Stimulated activated effector memory CD8-positive, alpha-beta T cell treated with anti-CD3 and anti-CD28 coated beads, Interleukin-12 subunit alpha, Interleukin-12 subunit beta, amount 100 ng/mL, for 72 hours (primary cell): ENCODE data around the gene PCBP4.
A peak's percentile ranks its signal among the peaks of the same experiment; 100 is the strongest.

Source experiments
- ATAC-seq: fragments of 150-1000 bp; cut with Tn5 transposase; 2 replicates; pipeline ENCODE4 v1.10.0; 2021
- DNase-seq, 2 donors: peaks; one replicate each; pipeline ENCODE4 v3.0.0; 2021 to 2022; ENCODE audit warnings: low spot score in 2 of 2
- H3K27ac Mint-ChIP-seq: one replicate; pipeline ENCODE4 v1.8.0; 2022; ENCODE audit warnings: mild to moderate bottlenecking, mixed read lengths
- H3K36me3 Mint-ChIP-seq: one replicate; pipeline ENCODE4 v1.8.0; 2022; ENCODE audit warnings: mild to moderate bottlenecking, mixed read lengths
- H3K4me1 Mint-ChIP-seq: one replicate; pipeline ENCODE4 v1.8.0; 2022; ENCODE audit warnings: mixed read lengths
- H3K4me3 Mint-ChIP-seq: one replicate; pipeline ENCODE4 v1.8.0; 2022; ENCODE audit warnings: mild to moderate bottlenecking, mixed read lengths
- H3K9me3 Mint-ChIP-seq: one replicate; pipeline ENCODE4 v1.8.0; 2022; ENCODE audit warnings: mixed read lengths

Gene PCBP4

GRCh38 chr3:51967384-51968169 is at the start of gene PCBP4:
PCBP4 (minus strand) TSS chr3:51967454; CDS start chr3:51961240, 6,214 bp downstream.
- peaks cover 41% of the 10 kb centered on the region for H3K4me1 Mint-ChIP-seq
- peak in 1 of 2 donors; percentile 70 for DNase-seq
- peak; percentile 66 for ATAC-seq
- H3K27ac Mint-ChIP-seq = peak within 1 kb of the TSS; percentile 80
- peak within 1 kb of the TSS; percentile 77 for H3K4me3 Mint-ChIP-seq
- peaks cover 6% of the 10 kb centered on the region for H3K36me3 Mint-ChIP-seq
- no peaks in the 10 kb centered on the region for H3K9me3 Mint-ChIP-seq

DNA sequence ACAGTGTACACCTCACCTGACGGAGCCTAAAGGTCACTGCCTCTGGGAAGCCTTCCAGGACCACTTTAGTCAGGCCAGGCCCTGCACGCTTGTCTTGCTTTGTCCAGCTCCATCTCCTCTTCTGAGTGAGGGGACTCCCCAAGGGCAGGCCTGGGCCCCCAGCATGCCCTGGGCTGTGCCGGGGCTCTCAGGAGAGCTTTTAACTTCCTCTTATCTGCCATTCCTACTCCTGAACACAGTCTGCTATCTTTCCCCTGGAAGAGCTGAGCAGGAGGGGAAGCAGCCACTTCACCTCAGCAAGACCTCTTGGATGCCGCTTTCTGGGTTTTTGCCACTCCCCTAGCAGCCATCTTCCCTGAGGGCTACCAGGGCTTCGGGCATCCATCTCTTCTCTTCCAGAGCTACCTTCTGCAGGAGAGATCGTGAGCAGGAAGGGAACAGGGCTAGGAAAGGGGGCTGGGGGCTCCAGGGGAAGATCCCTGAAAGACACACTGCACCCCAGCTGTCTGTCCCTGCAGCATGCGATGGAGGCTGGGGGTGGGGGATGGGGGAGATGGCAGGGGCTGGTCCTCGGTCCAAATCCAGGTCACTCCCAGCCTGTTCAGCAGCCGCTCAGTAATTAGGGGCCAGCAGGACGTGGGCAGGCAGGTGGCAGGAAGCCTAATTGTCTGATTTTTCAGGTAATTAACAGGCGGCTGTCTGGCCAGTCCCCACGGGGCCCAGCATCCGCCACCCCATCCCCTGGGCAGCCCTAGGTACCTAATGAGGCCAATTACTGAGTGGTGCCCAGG is 48.4 kb upstream of the PCBP4 start:
- DNase-seq = no peak
- H3K9me3 Mint-ChIP-seq = no peaks in the 10 kb centered on the region
- no peak for ATAC-seq
- no peak overlapping the region for H3K4me3 Mint-ChIP-seq
- H3K36me3 Mint-ChIP-seq = no peaks in the 10 kb centered on the region
- no peak overlapping the region for H3K27ac Mint-ChIP-seq
- H3K4me1 Mint-ChIP-seq = no peaks in the 10 kb centered on the region

- ATAC-seq (no peak), DNase-seq (no peak)
- H3K27ac Mint-ChIP-seq = no peak overlapping the region
- H3K36me3 Mint-ChIP-seq = no peaks in the 10 kb centered on the region
- no peaks in the 10 kb centered on the region for H3K4me1 Mint-ChIP-seq
- no peak overlapping the region for H3K4me3 Mint-ChIP-seq
- no peaks in the 10 kb centered on the region for H3K9me3 Mint-ChIP-seq
These were observed 47.4 kb upstream of the PCBP4 start for GRCh38 chr3:52014613-52015012.

GRCh38 chr3:52013802-52014598 is 46.7 kb upstream of the PCBP4 start:
- H3K27ac Mint-ChIP-seq = peak overlapping the region; percentile 17
- H3K36me3 Mint-ChIP-seq = no peaks in the 10 kb centered on the region
- no peak overlapping the region for H3K4me3 Mint-ChIP-seq
- DNase-seq (no peak), ATAC-seq (peak; percentile 25)
- no peaks in the 10 kb centered on the region for H3K9me3 Mint-ChIP-seq
- H3K4me1 Mint-ChIP-seq = no peaks in the 10 kb centered on the region

GRCh38 chr3:52012699-52013098 is 45.4 kb upstream of the PCBP4 start:
- Mint-ChIP-seq H3K27ac (no peak overlapping the region), H3K36me3 (no peaks in the 10 kb centered on the region), H3K4me1 (no peaks in the 10 kb centered on the region), H3K4me3 (no peak overlapping the region), H3K9me3 (no peaks in the 10 kb centered on the region)
- DNase-seq (no peak), ATAC-seq (no peak)

GRCh38 chr3:52010431-52010830 is 43.2 kb upstream of the PCBP4 start:
- Mint-ChIP-seq H3K9me3 (no peaks in the 10 kb centered on the region), H3K4me1 (no peaks in the 10 kb centered on the region), H3K27ac (no peak overlapping the region), H3K36me3 (no peaks in the 10 kb centered on the region), H3K4me3 (no peak overlapping the region)
- ATAC-seq (no peak), DNase-seq (no peak)

- H3K4me3 Mint-ChIP-seq = no peak overlapping the region
- no peaks in the 10 kb centered on the region for H3K4me1 Mint-ChIP-seq
- H3K9me3 Mint-ChIP-seq = no peaks in the 10 kb centered on the region
These were observed 40.0 kb upstream of the PCBP4 start for GRCh38 chr3:52007291-52007690.

GRCh38 chr3:52006820-52007133 is 39.5 kb upstream of the PCBP4 start:
- no peak overlapping the region for H3K27ac Mint-ChIP-seq
- H3K9me3 Mint-ChIP-seq = no peaks in the 10 kb centered on the region
- ATAC-seq = no peak

More at GRCh38 chr3:52007291-52007690, 40.0 kb upstream of the PCBP4 start:
- Mint-ChIP-seq H3K36me3 (no peaks in the 10 kb centered on the region), H3K27ac (no peak overlapping the region)
- no peak for DNase-seq
- ATAC-seq = no peak

GRCh38 chr3:52006017-52006819 is 39.0 kb upstream of the PCBP4 start:
- Mint-ChIP-seq H3K9me3 (no peaks in the 10 kb centered on the region), H3K27ac (no peak overlapping the region), H3K4me1 (peaks cover 10% of the 10 kb centered on the region), H3K4me3 (no peak overlapping the region), H3K36me3 (no peaks in the 10 kb centered on the region)
- DNase-seq = no peak
- no peak for ATAC-seq

More at GRCh38 chr3:52006820-52007133, 39.5 kb upstream of the PCBP4 start:
- no peak overlapping the region for H3K4me3 Mint-ChIP-seq
- DNase-seq = no peak
- peaks cover 4% of the 10 kb centered on the region for H3K4me1 Mint-ChIP-seq
- no peaks in the 10 kb centered on the region for H3K36me3 Mint-ChIP-seq

DNA sequence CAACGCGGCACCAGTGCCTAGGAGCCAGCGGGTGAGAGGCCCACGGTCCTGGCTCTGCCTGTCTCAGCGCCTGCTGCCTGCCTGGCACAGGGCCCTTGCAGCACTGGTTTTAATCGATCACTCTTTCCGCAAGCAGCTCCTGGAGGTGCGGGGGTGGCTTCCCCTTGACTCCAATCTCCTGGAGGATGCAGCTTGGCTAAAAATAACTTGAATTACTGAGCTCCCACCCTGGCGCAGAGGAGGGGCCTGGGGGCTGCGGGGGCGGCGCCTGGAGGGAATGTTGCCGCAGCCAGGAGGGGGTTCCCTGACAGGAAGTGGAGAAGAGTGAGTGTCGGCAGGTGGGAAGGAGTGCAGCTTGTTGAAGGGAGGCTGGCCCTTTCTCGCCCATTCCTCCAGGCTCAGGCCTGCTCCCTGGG is 38.3 kb upstream of the PCBP4 start:
- Mint-ChIP-seq H3K4me3 (no peak overlapping the region), H3K4me1 (peaks cover 11% of the 10 kb centered on the region), H3K27ac (no peak overlapping the region), H3K9me3 (no peaks in the 10 kb centered on the region), H3K36me3 (no peaks in the 10 kb centered on the region)
- ATAC-seq = no peak
- DNase-seq = no peak

GRCh38 chr3:52004906-52005395 is 37.7 kb upstream of the PCBP4 start:
- Mint-ChIP-seq H3K27ac (no peak overlapping the region), H3K4me1 (peaks cover 11% of the 10 kb centered on the region), H3K4me3 (no peak overlapping the region), H3K9me3 (no peaks in the 10 kb centered on the region), H3K36me3 (no peaks in the 10 kb centered on the region)
- no peak for ATAC-seq
- no peak for DNase-seq

DNA sequence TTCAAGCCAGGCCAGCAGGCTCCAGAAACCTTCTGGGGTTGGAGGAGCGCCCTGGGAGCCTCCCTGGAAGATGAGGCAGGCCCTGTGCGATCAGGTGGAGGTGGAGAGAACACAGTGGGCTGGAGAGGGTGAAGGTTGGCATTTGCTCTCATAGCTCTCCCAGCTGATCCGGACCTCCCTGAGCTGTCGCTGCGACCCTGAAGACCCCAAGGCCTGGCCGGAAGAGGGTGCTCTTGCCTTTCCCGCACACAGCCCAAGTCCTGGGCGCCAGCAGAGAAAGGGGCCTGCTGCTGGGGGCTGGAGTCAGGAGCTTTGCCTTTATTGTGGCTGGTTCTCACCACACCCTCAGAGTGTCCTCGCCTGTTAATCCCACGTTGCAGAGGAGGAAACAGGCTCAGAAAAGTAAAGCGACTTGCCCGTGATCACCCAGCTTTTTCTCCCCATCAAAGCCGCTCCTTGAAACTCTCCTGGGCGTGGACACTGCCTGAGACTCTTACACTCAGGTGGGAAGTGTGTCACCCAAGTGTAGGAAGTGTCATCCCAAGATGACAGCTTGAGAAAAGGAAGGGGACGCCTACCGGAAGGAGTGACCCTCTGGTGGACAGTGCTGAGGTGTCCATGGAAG is 37.0 kb upstream of the PCBP4 start:
- H3K27ac Mint-ChIP-seq = no peak overlapping the region
- no peak overlapping the region for H3K4me3 Mint-ChIP-seq
- no peaks in the 10 kb centered on the region for H3K36me3 Mint-ChIP-seq
- H3K4me1 Mint-ChIP-seq = peaks cover 11% of the 10 kb centered on the region
- ATAC-seq (no peak), DNase-seq (no peak)
- no peaks in the 10 kb centered on the region for H3K9me3 Mint-ChIP-seq

GRCh38 chr3:52002748-52003147 is 35.5 kb upstream of the PCBP4 start:
- Mint-ChIP-seq H3K9me3 (no peaks in the 10 kb centered on the region), H3K27ac (peak overlapping the region; percentile 50), H3K4me1 (peaks cover 11% of the 10 kb centered on the region), H3K36me3 (no peaks in the 10 kb centered on the region), H3K4me3 (no peak overlapping the region)
- no peak for DNase-seq
- ATAC-seq = no peak

- H3K27ac Mint-ChIP-seq = peak overlapping the region; percentile 50
- no peak overlapping the region for H3K4me3 Mint-ChIP-seq
- ATAC-seq (peak; percentile 95), DNase-seq (peak; percentile 86 to 93)
- H3K9me3 Mint-ChIP-seq = no peaks in the 10 kb centered on the region
- H3K4me1 Mint-ChIP-seq = peaks cover 11% of the 10 kb centered on the region
- no peaks in the 10 kb centered on the region for H3K36me3 Mint-ChIP-seq
These were observed 34.3 kb upstream of the PCBP4 start for GRCh38 chr3:52001443-52001974.
